Kidney epithelial cell (primary cell): ENCODE data around the gene CPA2. TPM values are rescaled to one million over a fixed set of nuclear protein-coding genes. Genes with fewer than 3 reads are reported as not detected.
"Not testable (repeated sequence)": the region's sequence is repeated elsewhere in the genome, so short reads cannot be mapped to it uniquely, and the experiment has no call there.

Experiments
- DNase-seq: peaks from one replicate; pipeline ENCODE4 v3.0.0-alpha.2; 2010; ENCODE audit warnings: low read depth
- H3K27me3 ChIP-seq: 2 replicates; pipeline ENCODE4 v1.6.0; 2011; ENCODE audit warnings: low read length; ENCODE audit not compliant: control insufficient read depth, insufficient read depth
- H3K36me3 ChIP-seq: 2 replicates; pipeline ENCODE4 v1.5.1; 2011; ENCODE audit warnings: low read length; ENCODE audit not compliant: control insufficient read depth, insufficient read depth
- H3K4me3 ChIP-seq: 2 replicates; pipeline ENCODE4 v1.5.1; 2011; ENCODE audit warnings: low read depth, mild to moderate bottlenecking, control low read depth, low read length
- CTCF ChIP-seq: IDR thresholded peaks from 2 replicates; pipeline ENCODE4 v1.5.1; 2011; ENCODE audit warnings: mild to moderate bottlenecking, moderate library complexity, low read length, control low read depth, inconsistent platforms; ENCODE audit not compliant: insufficient read depth, poor library complexity, severe bottlenecking
- total RNA-seq: library from RNA; depleted of rRNA; stranded (reverse); fragments of >200 nt; gene quantifications from 2 replicates; pipeline ENCODE4 v1.2.3, GENCODE V29; 2015

CPA2 gene
- total RNA-seq, 1 donor from 2014 or later = not detected

DNA sequence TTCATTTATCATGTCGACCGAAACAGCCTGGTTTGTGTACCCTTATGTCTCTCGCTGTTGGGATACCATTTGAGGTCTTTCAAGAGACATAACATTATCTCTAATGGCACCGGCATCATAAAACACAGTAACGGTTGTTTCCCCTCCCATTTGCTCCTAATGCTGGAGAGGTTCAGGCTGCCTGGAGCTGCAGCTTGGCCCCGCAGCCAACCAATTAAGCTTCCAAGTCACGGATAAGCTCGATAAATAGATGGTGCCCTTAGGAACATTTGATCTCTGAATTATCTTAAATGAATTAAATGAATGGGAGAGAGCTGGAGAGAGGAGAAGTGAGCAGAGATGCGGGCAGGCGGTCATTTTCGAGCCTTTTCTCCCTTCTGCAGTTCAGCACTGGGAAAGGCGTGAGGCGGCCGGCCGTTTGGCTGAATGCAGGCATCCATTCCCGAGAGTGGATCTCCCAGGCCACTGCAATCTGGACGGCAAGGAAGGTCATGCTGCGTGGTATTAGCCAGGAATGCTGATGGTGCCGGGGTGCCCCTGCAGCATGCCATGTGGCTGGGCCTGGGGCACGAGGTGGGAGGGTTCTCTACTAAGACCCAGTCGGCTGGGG is 38.9 kb downstream of the CPA2 start:
- no peak for DNase-seq
- Histone ChIP-seq H3K4me3 (no peak overlapping the region), H3K27me3 (no peaks in the 10 kb centered on the region), H3K36me3 (no peaks in the 10 kb centered on the region)
- no peak for TF ChIP-seq CTCF

GRCh38 chr7:130309986-130310385 is 43.3 kb downstream of the CPA2 start:
- TF ChIP-seq CTCF = no peak
- H3K4me3 ChIP-seq = no peak overlapping the region
- H3K27me3 ChIP-seq = no peaks in the 10 kb centered on the region
- DNase-seq = no peak
- no peaks in the 10 kb centered on the region for H3K36me3 ChIP-seq

DNA sequence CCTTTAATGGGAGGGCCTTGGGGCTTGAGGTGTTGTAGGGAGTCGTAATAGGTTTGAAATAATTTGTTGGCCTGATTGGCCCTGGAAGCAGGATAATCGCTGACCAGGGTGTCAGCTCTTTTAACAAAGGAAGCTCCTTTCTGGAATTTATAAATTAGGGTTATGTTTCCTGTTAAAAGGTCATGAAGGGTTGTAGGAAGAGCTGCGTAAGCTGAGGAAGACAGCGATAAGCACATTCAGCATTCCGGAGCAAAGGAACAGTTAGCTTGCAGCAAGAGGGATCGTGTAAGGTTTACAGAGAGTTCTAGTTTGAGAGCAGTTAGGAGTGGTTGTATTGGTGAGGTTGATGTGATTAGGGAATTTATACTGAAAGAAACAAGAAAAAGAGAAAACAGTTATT is 47.6 kb downstream of the CPA2 start:
- H3K36me3 ChIP-seq = no peaks in the 10 kb centered on the region
- no peak for DNase-seq
- no peaks in the 10 kb centered on the region for H3K27me3 ChIP-seq
- TF ChIP-seq CTCF = no peak
- H3K4me3 ChIP-seq = no peak overlapping the region

- DNase-seq = no peak
- no peak for TF ChIP-seq CTCF
- H3K27me3 ChIP-seq = no peaks in the 10 kb centered on the region
- H3K36me3 ChIP-seq = no peaks in the 10 kb centered on the region
- no peak overlapping the region for H3K4me3 ChIP-seq
Observed at GRCh38 chr7:130319541-130319940, 52.9 kb downstream of the CPA2 start.

DNA sequence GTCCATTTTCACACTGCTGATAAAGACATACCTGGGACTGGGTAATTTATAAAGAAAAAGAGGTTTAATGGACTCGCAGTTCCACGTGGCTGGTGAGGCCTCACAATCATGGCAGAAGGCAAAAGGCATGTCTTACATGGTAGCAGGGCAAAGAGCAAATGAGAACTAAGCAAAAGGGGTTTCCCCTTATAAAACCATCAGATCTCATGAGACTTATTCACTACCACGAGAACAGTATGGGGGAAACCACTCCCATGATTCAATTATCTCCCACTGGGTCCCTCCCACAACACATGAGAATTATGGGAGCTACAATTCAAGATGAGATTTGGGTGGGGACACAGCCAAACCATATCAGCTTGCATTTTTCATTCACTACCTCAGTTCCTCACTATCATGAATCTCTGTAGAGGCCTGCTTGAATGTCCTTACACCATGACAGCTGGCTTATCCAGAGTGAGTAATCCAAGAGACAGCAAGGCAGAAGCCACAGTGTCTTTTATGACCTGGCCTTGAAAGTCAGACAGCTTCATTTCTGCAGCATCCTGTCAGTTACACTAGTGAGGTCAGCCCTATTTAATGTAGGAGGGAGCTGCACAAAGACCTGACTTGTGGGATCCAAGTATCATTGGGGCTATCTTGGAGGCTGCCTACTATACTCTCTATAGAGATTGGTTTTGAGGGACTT is 55.0 kb downstream of the CPA2 start:
- DNase-seq, H3K36me3 ChIP-seq, H3K4me3 ChIP-seq, H3K27me3 ChIP-seq: not testable (repeated sequence)

- no peaks in the 10 kb centered on the region for H3K27me3 ChIP-seq
- no peak for DNase-seq
- TF ChIP-seq CTCF = no peak
- H3K36me3 ChIP-seq = no peaks in the 10 kb centered on the region
- no peak overlapping the region for H3K4me3 ChIP-seq
Observed at GRCh38 chr7:130322615-130323014, 56.0 kb downstream of the CPA2 start.
